OCI-LY3 (cell line): ENCODE data around the gene RNF217.

Experiments used
- H2AFZ ChIP-seq: fragments of 200-600, 300-600 bp; shearing (Covaris generic); 2 replicates; pipeline ENCODE4 v1.6.0; 2014; ENCODE audit warnings: antibody characterized with exemption, low read depth, low read length
- H3K27ac ChIP-seq: fragments of 200-600, 300-600 bp; sonication (generic); 2 replicates; pipeline ENCODE4 v1.5.1; 2014; ENCODE audit warnings: mild to moderate bottlenecking, low read length, moderate library complexity, mixed read lengths
- H3K27me3 ChIP-seq: fragments of 200-600, 300-600 bp; sonication (generic); 2 replicates; pipeline ENCODE4 v1.6.1; 2014; ENCODE audit warnings: low read depth, low read length, mixed read lengths
- H3K36me3 ChIP-seq: fragments of 200-600, 300-600 bp; sonication (generic); replicated peaks from 2 replicates; pipeline ENCODE3; 2014; ENCODE audit warnings: low read depth, low read length, mixed read lengths
- H3K4me1 ChIP-seq: fragments of 300-600, 200-600 bp; sonication (generic); 2 replicates; pipeline ENCODE4 v1.6.1; 2014; ENCODE audit warnings: low read length, mixed read lengths
- H3K4me2 ChIP-seq: fragments of 200-600, 300-600 bp; sonication (generic); 2 replicates; pipeline ENCODE4 v1.6.1; 2014; ENCODE audit warnings: low read length, mixed read lengths
- H3K4me3 ChIP-seq: fragments of 300-600, 200-600 bp; sonication (generic); 2 replicates; pipeline ENCODE4 v1.5.1; 2014; ENCODE audit warnings: antibody characterized with exemption, mild to moderate bottlenecking, low read length, moderate library complexity
- H3K79me2 ChIP-seq: fragments of 300-600, 200-600 bp; shearing (Covaris generic); 2 replicates; pipeline ENCODE4 v1.6.1; 2014; ENCODE audit warnings: mild to moderate bottlenecking, low read length, mixed read lengths
- H3K9ac ChIP-seq: fragments of 300-600, 200-600 bp; shearing (Covaris generic); 2 replicates; pipeline ENCODE4 v1.6.0; 2014; ENCODE audit warnings: mild to moderate bottlenecking, low read length, moderate library complexity
- H3K9me3 ChIP-seq: fragments of 200-600, 300-600 bp; shearing (Covaris generic); 2 replicates; pipeline ENCODE4 v1.6.1; 2014; ENCODE audit warnings: low read length, mixed read lengths; ENCODE audit not compliant: insufficient read depth
- H4K20me1 ChIP-seq: fragments of 200-600, 300-600 bp; sonication (generic); 2 replicates; pipeline ENCODE4 v1.6.1; 2016; ENCODE audit warnings: low read length, mixed read lengths; ENCODE audit not compliant: insufficient read depth
- CTCF ChIP-seq: fragments of 200-600, 300-600 bp; sonication (generic); IDR thresholded peaks from 2 replicates; pipeline ENCODE4 v1.5.1; 2014; ENCODE audit warnings: antibody characterized with exemption, low read length, low read depth
- EZH2phosphoT487 ChIP-seq: fragments of 200-600 bp; shearing (Covaris generic); IDR thresholded peaks from 2 replicates; pipeline ENCODE4 v1.6.1; 2018; ENCODE audit warnings: antibody characterized with exemption, mixed run types, low read depth

RNF217 gene

GRCh38 chr6:124990988-124991387 lies 28.8 kb downstream of the RNF217 start:
- Histone ChIP-seq H3K9ac (no peak overlapping the region), H3K4me2 (no peak overlapping the region), H3K4me1 (no peaks in the 10 kb centered on the region), H3K79me2 (no peaks in the 10 kb centered on the region), H3K27ac (no peak overlapping the region), H3K9me3 (no peaks in the 10 kb centered on the region), H3K36me3 (no peaks in the 10 kb centered on the region), H3K27me3 (no peaks in the 10 kb centered on the region), H2AFZ (no peak overlapping the region), H3K4me3 (no peak overlapping the region), H4K20me1 (no peaks in the 10 kb centered on the region)
- TF ChIP-seq EZH2phosphoT487 (no peak), CTCF (no peak)

GRCh38 chr6:124991764-124992295 lies 29.6 kb downstream of the RNF217 start:
- Histone ChIP-seq H3K9ac (no peak overlapping the region), H3K4me1 (no peaks in the 10 kb centered on the region), H4K20me1 (no peaks in the 10 kb centered on the region), H3K9me3 (no peaks in the 10 kb centered on the region), H3K27me3 (no peaks in the 10 kb centered on the region), H3K4me2 (no peak overlapping the region), H2AFZ (no peak overlapping the region), H3K27ac (no peak overlapping the region), H3K36me3 (no peaks in the 10 kb centered on the region), H3K4me3 (no peak overlapping the region), H3K79me2 (no peaks in the 10 kb centered on the region)
- TF ChIP-seq EZH2phosphoT487, result no peak
- TF ChIP-seq CTCF, result no peak

- no peak overlapping the region for H3K4me2 ChIP-seq
- no peak overlapping the region for H2AFZ ChIP-seq
- no peak overlapping the region for H3K9ac ChIP-seq
- no peaks in the 10 kb centered on the region for H3K27me3 ChIP-seq
- H3K79me2 ChIP-seq, result no peaks in the 10 kb centered on the region
- H3K4me3 ChIP-seq, result no peak overlapping the region
- H3K27ac ChIP-seq, result no peak overlapping the region
- H3K36me3 ChIP-seq, result no peaks in the 10 kb centered on the region
- no peaks in the 10 kb centered on the region for H3K4me1 ChIP-seq
- H4K20me1 ChIP-seq, result no peaks in the 10 kb centered on the region
- H3K9me3 ChIP-seq, result no peaks in the 10 kb centered on the region
- TF ChIP-seq EZH2phosphoT487 (no peak), CTCF (no peak)
Measured at GRCh38 chr6:124993327-124993726, 31.1 kb downstream of the RNF217 start.

- H4K20me1 ChIP-seq, result no peaks in the 10 kb centered on the region
- H3K79me2 ChIP-seq, result no peaks in the 10 kb centered on the region
- no peak overlapping the region for H3K27ac ChIP-seq
- no peak overlapping the region for H3K4me2 ChIP-seq
- TF ChIP-seq EZH2phosphoT487 (no peak), CTCF (no peak)
- no peak overlapping the region for H3K4me3 ChIP-seq
- H3K9me3 ChIP-seq, result no peaks in the 10 kb centered on the region
- H3K4me1 ChIP-seq, result no peaks in the 10 kb centered on the region
- H3K9ac ChIP-seq, result no peak overlapping the region
- H3K36me3 ChIP-seq, result no peaks in the 10 kb centered on the region
- no peaks in the 10 kb centered on the region for H3K27me3 ChIP-seq
- no peak overlapping the region for H2AFZ ChIP-seq
Measured at GRCh38 chr6:124994648-124995047, 32.4 kb downstream of the RNF217 start.
